ENCODE results near the gene SYNE1. TPM values are rescaled to one million over a fixed set of nuclear protein-coding genes. Genes with fewer than 3 reads are reported as not detected.
"Not testable (repeated sequence)": the region's sequence is repeated elsewhere in the genome, so short reads cannot be mapped to it uniquely, and the experiment has no call there.

SYNE1 gene
- total RNA-seq, 1 donor from 2014 or later = 43.8 TPM

DNA sequence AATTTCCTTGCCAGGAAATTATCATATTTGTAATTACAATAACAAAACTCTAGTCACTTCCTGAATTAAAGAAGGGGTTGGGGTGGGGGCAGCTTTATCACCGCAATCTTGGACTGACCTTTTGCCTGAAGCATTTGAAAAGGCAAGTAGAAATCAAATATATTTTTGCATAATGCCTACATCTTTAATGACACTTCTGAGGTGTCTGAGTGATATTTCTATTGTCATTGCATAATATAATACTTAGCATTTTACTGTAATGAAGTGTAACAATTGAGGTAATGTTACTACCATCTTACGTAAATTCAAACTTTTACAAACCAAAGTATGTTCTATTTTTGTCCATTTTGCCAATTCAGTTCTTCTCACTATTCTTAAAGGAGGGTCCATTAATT is 65.2 kb downstream of the SYNE1 start:
- Mint-ChIP-seq H3K4me1 (ENCODE audit: low read depth) (no peaks in the 10 kb centered on the region), H3K27ac (no peak overlapping the region), H3K36me3 (ENCODE audit: insufficient read depth) (no peaks in the 10 kb centered on the region), H3K9me3 (ENCODE audit: low read depth) (no peaks in the 10 kb centered on the region), H3K27me3 (no peaks in the 10 kb centered on the region), H3K4me3 (ENCODE audit: low read depth) (no peak overlapping the region)
- TF ChIP-seq, protein P1, sequence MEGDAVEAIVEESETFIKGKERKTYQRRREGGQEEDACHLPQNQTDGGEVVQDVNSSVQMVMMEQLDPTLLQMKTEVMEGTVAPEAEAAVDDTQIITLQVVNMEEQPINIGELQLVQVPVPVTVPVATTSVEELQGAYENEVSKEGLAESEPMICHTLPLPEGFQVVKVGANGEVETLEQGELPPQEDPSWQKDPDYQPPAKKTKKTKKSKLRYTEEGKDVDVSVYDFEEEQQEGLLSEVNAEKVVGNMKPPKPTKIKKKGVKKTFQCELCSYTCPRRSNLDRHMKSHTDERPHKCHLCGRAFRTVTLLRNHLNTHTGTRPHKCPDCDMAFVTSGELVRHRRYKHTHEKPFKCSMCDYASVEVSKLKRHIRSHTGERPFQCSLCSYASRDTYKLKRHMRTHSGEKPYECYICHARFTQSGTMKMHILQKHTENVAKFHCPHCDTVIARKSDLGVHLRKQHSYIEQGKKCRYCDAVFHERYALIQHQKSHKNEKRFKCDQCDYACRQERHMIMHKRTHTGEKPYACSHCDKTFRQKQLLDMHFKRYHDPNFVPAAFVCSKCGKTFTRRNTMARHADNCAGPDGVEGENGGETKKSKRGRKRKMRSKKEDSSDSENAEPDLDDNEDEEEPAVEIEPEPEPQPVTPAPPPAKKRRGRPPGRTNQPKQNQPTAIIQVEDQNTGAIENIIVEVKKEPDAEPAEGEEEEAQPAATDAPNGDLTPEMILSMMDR (IDR thresholded peaks at IDR 0.05; ENCODE audit: unreplicated experiment) = no peak
- DNase-seq (ENCODE audit: low spot score, unreplicated experiment) = no peak

DNA sequence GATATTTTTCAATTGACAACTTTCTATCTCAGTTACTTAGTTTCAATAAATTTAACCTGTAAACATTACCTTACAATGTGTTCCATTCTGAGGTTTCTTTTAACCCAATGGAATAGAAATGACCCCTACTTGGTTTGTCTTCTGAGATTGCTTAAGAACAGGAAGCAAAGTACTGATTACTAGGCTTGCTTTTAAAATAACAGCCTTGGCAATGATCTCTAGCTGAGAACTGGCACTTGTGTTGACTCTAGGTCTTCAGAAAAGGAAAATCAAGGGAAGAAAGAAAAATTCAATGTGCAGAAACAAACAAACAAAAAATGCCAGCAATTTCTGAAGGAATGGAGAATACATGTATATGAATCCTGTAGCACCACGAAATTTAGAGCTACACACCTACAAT is 66.1 kb downstream of the SYNE1 start:
- Mint-ChIP-seq H3K4me1 (ENCODE audit: low read depth) (no peaks in the 10 kb centered on the region), H3K27me3 (no peaks in the 10 kb centered on the region), H3K9me3 (ENCODE audit: low read depth) (no peaks in the 10 kb centered on the region), H3K36me3 (ENCODE audit: insufficient read depth) (no peaks in the 10 kb centered on the region), H3K4me3 (ENCODE audit: low read depth) (no peak overlapping the region), H3K27ac (no peak overlapping the region)
- DNase-seq (ENCODE audit: low spot score, unreplicated experiment) = no peak
- TF ChIP-seq, protein P1 (IDR thresholded peaks at IDR 0.05; ENCODE audit: unreplicated experiment) = no peak

DNA sequence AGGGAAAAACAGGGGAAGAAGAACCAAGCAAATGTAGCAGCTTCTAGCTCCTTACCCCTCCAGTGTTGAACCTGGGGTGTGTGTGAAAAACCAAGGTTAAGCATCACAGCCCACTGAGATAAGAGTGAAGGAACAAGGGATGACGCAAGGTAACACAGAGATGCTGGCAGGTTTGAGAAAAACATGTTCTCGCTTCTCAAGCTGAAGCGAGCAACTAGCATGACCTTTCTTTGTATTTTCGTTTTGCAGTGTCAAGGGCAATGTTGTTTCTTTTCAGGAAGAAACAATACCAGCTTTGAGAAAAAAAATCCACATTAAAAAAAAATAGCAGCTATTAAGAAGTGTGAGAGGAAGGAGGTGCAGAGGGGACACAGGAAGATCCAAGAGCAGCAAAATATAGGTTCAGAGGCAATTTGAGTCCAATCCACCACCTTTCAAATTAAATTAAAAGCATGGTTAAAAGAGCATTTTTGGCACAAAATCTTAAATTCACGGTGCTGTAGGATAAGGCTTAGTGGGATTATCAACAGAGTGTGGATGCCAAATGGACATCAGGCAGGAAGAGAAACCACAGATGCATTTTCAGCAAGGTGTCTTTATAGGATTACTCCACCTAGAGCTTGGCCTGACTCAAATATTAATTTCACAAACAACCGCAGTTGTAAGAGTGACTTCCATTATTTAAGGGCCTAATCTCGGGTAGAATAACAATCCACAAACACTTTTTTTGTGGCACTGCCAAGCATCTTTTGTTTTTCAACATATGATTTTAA is 70.9 kb downstream of the SYNE1 start:
- TF ChIP-seq, protein P1 (IDR thresholded peaks at IDR 0.05; ENCODE audit: unreplicated experiment) = no peak
- no peaks in the 10 kb centered on the region for H3K27me3 Mint-ChIP-seq
- no peak overlapping the region for H3K4me3 Mint-ChIP-seq (ENCODE audit: low read depth)
- H3K9me3 Mint-ChIP-seq (ENCODE audit: low read depth) = peaks cover 4% of the 10 kb centered on the region
- H3K36me3 Mint-ChIP-seq (ENCODE audit: insufficient read depth) = no peaks in the 10 kb centered on the region
- DNase-seq (ENCODE audit: low spot score, unreplicated experiment) = no peak
- H3K4me1 Mint-ChIP-seq (ENCODE audit: low read depth) = no peaks in the 10 kb centered on the region
- H3K27ac Mint-ChIP-seq = no peak overlapping the region

DNA sequence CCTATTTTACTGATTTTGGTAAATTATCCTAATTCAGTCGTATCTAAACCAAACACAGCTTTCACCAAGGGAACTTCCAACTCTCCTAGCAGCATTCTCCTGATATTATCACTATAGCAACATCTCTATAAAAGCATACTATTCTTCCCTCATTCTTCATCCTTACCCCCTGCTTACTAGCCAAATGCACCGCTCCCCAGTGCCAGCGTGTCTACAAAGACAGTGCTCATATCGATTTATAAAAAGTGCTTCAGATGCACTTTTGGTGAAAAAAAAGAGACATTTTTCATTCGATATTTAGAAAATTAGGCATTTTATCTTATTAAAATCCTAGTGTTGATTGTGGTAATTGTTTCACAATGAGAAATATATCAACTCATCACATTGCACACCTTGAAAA is 74.0 kb downstream of the SYNE1 start:
- H3K9me3 Mint-ChIP-seq (ENCODE audit: low read depth) = peaks cover 8% of the 10 kb centered on the region
- DNase-seq (ENCODE audit: low spot score, unreplicated experiment) = no peak
- H3K27ac Mint-ChIP-seq = no peak overlapping the region
- no peaks in the 10 kb centered on the region for H3K27me3 Mint-ChIP-seq
- no peaks in the 10 kb centered on the region for H3K36me3 Mint-ChIP-seq (ENCODE audit: insufficient read depth)
- TF ChIP-seq, protein P1 (IDR thresholded peaks at IDR 0.05; ENCODE audit: unreplicated experiment) = no peak
- no peaks in the 10 kb centered on the region for H3K4me1 Mint-ChIP-seq (ENCODE audit: low read depth)
- H3K4me3 Mint-ChIP-seq (ENCODE audit: low read depth) = no peak overlapping the region

DNA sequence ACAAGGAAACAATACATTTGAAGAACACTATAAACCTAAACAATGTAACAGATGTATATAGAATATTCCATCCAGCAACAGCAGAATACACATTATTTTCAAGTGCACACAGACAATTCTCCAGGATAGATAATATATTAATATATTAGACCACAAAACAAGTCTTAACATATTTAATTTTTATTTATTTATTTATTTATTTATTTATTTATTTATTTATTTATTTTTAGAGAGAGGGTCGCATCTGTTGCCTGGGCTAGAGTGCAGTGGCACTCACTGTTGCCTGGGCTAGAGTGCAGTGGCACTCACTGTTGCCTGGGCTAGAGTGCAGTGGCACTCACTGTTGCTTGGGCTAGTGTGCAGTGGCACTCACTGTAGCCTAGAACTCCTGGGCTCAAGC is 78.4 kb downstream of the SYNE1 start:
- not testable (repeated sequence) for DNase-seq (ENCODE audit: low spot score, unreplicated experiment); H3K27ac Mint-ChIP-seq; H3K27me3 Mint-ChIP-seq; H3K4me3 Mint-ChIP-seq (ENCODE audit: low read depth); H3K36me3 Mint-ChIP-seq (ENCODE audit: insufficient read depth); H3K4me1 Mint-ChIP-seq (ENCODE audit: low read depth)
- H3K9me3 Mint-ChIP-seq (ENCODE audit: low read depth) = peaks cover 24% of the 10 kb centered on the region

DNA sequence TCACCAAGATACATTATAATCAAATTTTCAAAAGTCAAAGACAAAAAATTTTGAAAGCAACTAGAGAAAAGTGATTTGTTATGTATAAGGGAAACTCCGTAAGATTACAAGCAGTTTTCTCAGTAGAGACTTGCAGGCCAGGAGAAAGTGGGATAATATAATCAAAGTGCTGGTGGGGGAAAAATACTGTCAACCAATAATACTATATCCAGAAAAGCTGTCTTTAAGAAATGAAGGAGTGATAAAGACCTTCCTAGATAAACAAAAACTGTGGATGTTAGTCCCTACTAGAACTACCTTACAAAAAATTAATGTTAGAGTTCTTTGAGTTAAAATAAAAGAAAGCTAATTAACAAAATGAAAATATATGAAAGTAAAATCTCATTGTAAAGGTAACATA is 79.7 kb downstream of the SYNE1 start:
- Mint-ChIP-seq H3K4me1 (ENCODE audit: low read depth) (no peaks in the 10 kb centered on the region), H3K9me3 (ENCODE audit: low read depth) (peaks cover 24% of the 10 kb centered on the region)
- TF ChIP-seq, protein P1 (IDR thresholded peaks at IDR 0.05; ENCODE audit: unreplicated experiment) = no peak

More for the DNA sequence above, 79.7 kb downstream of the SYNE1 start:
- Mint-ChIP-seq H3K4me3 (ENCODE audit: low read depth) (no peak overlapping the region), H3K27me3 (peaks cover 3% of the 10 kb centered on the region), H3K36me3 (ENCODE audit: insufficient read depth) (peaks cover 1% of the 10 kb centered on the region), H3K27ac (no peak overlapping the region)
- no peak for DNase-seq (ENCODE audit: low spot score, unreplicated experiment)
